Measurements from ENCODE around the gene ARHGEF16. TPM values are rescaled to one million over a fixed set of nuclear protein-coding genes. Genes with fewer than 3 reads are reported as not detected.

Gene ARHGEF16
- total RNA-seq, 4 donors from 2014 or later, result 5.9 to 13.6 (median 8.4) TPM

DNA sequence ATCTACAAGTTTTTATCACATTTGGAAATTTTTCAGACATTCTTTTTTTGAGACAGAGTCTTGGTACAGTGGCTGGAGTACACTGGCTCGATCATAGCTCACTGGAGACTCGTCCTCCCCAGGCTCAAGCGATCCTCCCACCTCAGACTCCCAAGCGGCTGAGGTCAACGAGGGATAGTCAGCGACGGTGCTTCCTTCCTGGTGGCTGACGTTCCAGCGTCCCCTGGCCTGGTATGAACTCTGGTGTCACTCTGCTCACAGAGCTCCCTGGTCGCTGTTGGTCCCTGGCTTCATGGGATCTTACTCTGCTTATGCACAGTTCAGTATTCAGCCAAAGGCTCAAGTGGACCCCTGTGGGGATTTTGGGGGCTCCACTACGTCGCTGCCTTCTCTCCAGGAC is 3.5 kb upstream of the ARHGEF16 start:
- Histone ChIP-seq H3K9me3 (peaks cover 3% of the 10 kb centered on the region), H3K36me3 (no peaks in the 10 kb centered on the region), H3K4me1 (peaks cover 20% of the 10 kb centered on the region), H3K27me3 (peaks cover 29% of the 10 kb centered on the region), H3K27ac (no peak overlapping the region), H3K4me3 (no peak overlapping the region)
- no peak for DNase-seq (ENCODE audit: low spot score in 2 of 2)
- WGBS, result 83% methylated on average over 12 of the region's 12 CpGs
- TF ChIP-seq EP300 (IDR thresholded peaks at IDR 0.05), result no peak
- TF ChIP-seq, protein P1, sequence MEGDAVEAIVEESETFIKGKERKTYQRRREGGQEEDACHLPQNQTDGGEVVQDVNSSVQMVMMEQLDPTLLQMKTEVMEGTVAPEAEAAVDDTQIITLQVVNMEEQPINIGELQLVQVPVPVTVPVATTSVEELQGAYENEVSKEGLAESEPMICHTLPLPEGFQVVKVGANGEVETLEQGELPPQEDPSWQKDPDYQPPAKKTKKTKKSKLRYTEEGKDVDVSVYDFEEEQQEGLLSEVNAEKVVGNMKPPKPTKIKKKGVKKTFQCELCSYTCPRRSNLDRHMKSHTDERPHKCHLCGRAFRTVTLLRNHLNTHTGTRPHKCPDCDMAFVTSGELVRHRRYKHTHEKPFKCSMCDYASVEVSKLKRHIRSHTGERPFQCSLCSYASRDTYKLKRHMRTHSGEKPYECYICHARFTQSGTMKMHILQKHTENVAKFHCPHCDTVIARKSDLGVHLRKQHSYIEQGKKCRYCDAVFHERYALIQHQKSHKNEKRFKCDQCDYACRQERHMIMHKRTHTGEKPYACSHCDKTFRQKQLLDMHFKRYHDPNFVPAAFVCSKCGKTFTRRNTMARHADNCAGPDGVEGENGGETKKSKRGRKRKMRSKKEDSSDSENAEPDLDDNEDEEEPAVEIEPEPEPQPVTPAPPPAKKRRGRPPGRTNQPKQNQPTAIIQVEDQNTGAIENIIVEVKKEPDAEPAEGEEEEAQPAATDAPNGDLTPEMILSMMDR (IDR thresholded peaks at IDR 0.05), result no peak
- TF ChIP-seq POLR2A (IDR thresholded peaks at IDR 0.05), result no peak
- TF ChIP-seq POLR2AphosphoS5 (IDR thresholded peaks at IDR 0.05), result no peak

DNA sequence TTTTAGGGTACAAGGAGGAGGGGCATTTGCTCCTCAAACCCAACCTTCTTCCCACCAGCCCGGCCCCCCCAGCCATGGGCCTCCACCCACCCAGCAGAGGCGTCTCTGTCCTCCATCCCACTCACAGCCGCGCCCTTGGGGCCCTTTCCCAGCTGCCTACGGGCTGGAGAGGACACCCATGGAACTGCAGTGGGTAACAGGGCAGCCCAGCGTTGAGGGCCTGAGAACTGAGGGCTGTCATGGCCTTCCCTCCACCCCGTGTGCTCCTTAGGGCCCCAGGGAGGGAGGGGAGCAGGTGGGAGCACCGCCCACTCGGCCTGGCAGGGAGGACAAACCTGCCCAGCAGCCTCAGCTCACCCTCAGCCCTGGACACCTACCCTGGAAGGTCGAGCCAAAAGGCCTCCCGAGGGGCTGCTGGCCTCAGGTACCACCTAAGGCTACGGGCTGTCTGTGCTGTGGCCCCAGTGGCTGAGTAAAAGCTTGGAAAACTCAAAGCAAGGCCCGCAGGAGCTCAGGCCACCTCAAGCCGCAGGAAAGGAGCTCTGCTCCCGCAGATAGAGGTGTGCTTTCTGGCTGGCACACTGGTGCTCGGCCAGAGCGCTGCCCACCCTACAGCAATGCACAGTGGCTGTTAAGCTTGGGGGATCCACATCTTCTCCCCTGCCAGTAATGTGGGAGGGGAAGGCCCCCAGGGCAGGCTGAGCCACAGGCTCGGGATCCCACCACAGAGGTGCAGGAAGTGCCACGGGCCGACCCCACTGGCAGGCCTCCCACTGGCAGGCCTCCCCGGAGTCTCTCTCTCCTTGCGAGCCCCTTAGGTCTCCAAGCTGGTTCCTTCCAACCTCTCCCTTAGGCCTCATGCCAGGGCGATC is 2.2 kb upstream of the ARHGEF16 start:
- WGBS, result 51% methylated on average over 5 of the region's 23 CpGs
- H3K27me3 ChIP-seq, result peaks cover 29% of the 10 kb centered on the region

DNA sequence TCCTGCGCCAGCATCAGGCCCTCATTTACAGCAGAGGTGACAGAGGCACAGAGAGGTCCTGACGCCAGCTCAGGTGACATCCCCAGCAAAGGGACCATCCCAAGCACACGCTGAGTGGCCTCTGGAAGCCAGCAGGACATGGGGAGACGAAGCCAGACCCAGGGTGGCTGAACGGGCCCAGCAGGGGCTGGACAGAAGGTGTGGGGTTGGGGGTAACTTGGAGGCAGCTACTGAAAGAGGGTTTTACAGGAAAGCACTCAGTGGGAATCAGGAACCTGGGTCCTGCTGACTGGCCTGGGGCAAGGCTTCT is 1.6 kb upstream of the ARHGEF16 start:
- Histone ChIP-seq H3K27ac (no peak overlapping the region), H3K4me3 (no peak overlapping the region), H3K9me3 (peaks cover under 1% of the 10 kb centered on the region), H3K27me3 (peaks cover 29% of the 10 kb centered on the region), H3K4me1 (peaks cover 37% of the 10 kb centered on the region), H3K36me3 (no peaks in the 10 kb centered on the region)
- no peak for DNase-seq (ENCODE audit: low spot score in 2 of 2)
- 21% methylated on average over 4 of the region's 5 CpGs for WGBS
- TF ChIP-seq, protein P1 (IDR thresholded peaks at IDR 0.05), result no peak
- TF ChIP-seq POLR2AphosphoS5 (IDR thresholded peaks at IDR 0.05), result no peak
- TF ChIP-seq EP300 (IDR thresholded peaks at IDR 0.05), result no peak
- no peak for TF ChIP-seq POLR2A (IDR thresholded peaks at IDR 0.05)

More for the DNA sequence above, 2.2 kb upstream of the ARHGEF16 start:
- H3K36me3 ChIP-seq, result no peaks in the 10 kb centered on the region
- no peak overlapping the region for H3K27ac ChIP-seq
- H3K4me1 ChIP-seq, result peaks cover 31% of the 10 kb centered on the region
- TF ChIP-seq, protein P1 (IDR thresholded peaks at IDR 0.05), result no peak
- TF ChIP-seq POLR2A (IDR thresholded peaks at IDR 0.05) (no peak), EP300 (IDR thresholded peaks at IDR 0.05) (no peak), POLR2AphosphoS5 (IDR thresholded peaks at IDR 0.05) (no peak)
- peaks cover 3% of the 10 kb centered on the region for H3K9me3 ChIP-seq
- H3K4me3 ChIP-seq, result no peak overlapping the region
- DNase-seq (ENCODE audit: low spot score in 2 of 2), result no peak

DNA sequence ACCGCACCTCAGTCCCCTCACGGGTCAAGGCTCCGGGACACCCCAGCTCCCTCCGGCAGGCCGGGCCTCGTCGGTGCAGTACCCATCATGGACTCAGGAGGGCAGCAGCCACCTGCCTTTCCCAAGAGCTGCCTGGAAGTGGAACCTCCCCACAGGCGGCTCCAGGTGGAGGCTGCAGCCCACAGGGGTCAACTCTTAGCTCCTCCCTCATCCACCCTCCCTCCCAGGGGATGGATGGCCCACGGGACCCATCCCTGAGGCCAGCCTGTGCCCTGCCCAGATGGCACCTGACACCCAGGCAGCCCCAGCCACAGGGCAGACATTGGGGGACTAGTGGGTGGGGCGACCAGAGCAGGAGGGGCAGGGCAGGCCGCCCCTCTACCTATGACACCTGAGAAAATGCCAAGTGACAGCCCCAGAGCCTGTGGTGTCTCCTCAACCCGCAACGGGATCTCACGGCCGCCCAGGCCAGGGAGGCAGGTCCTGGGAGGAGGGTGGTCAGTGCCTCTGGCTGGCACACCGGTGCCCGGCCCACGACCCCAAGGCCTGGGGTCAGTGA is 1.2 kb upstream of the ARHGEF16 start:
- Histone ChIP-seq H3K36me3 (no peaks in the 10 kb centered on the region), H3K27me3 (peaks cover 29% of the 10 kb centered on the region), H3K27ac (no peak overlapping the region), H3K4me1 (peaks cover 41% of the 10 kb centered on the region), H3K9me3 (no peaks in the 10 kb centered on the region), H3K4me3 (no peak overlapping the region)
- WGBS, result 0% methylated on average over 4 of the region's 18 CpGs
- peak in 1 of 2 donors; percentile 82 for DNase-seq (ENCODE audit: low spot score in 2 of 2)
- TF ChIP-seq POLR2A (IDR thresholded peaks at IDR 0.05), result no peak
- TF ChIP-seq, protein P1 (IDR thresholded peaks at IDR 0.05), result peak; percentile 82 to 98
- TF ChIP-seq EP300 (IDR thresholded peaks at IDR 0.05), result no peak
- TF ChIP-seq POLR2AphosphoS5 (IDR thresholded peaks at IDR 0.05), result no peak

All from suprapubic skin (tissue), 4 donors.